Measurements from ENCODE around the gene LITAF.
"Not testable (repeated sequence)": the region's sequence is repeated elsewhere in the genome, so short reads cannot be mapped to it uniquely, and the experiment has no call there.

LITAF gene

DNA sequence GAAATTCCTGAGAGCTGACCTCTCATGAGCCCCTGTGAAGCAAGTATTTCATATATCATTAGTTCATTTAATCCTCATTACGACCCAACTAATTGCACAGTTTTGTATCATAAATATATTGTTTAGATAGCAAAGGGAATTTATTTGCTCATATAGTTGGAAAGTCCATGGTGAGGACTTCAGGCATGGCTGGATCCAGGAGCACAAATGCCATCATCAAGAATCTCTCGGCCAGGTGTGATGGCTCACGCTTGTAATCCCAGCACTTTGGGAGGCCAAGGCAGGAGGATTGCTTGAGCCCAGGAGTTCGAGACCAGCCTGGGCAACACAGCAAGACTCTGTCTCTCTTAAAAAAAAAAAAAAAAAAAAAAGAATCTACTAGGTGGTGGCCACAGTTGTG, 17.6 kb upstream of the LITAF start:
- not testable (repeated sequence) for ATAC-seq (replicated peaks; ENCODE audit: extremely low read depth, poor library complexity, severe bottlenecking)

DNA sequence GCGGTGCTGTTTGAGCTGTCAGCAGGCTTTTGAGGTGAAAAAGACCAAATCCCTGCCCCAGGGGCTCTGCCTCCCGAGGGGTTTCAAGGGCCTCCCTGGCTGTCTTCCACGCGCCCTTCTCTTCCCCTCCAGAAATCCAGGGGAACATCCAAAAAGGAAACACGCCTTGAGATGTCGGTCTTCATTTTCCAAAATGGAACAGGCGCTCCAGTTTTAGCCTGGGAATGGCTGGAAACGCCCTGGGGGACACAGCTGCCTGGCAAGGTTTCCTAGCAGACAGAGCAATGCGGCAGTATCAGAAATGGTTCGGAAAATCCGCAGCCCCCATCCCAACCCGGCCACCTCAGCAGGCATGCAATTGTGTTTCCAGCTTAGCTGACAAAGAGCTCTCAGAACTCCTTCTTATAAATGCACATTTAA, 16.6 kb upstream of the LITAF start:
- Mint-ChIP-seq H3K4me1 (peaks cover 5% of the 10 kb centered on the region), H3K9me3 (no peaks in the 10 kb centered on the region), H3K36me3 (ENCODE audit: insufficient read depth) (peaks cover 2% of the 10 kb centered on the region), H3K27ac (ENCODE audit: low read depth) (no peak overlapping the region), H3K4me3 (no peak overlapping the region), H3K27me3 (no peaks in the 10 kb centered on the region)
- no peak for DNase-seq (ENCODE audit: low spot score in 2 of 2)
- no peak for ATAC-seq (replicated peaks; ENCODE audit: extremely low read depth, poor library complexity, severe bottlenecking)

More for the DNA sequence above, 17.6 kb upstream of the LITAF start:
- not testable (repeated sequence) for H3K9me3 Mint-ChIP-seq; H3K36me3 Mint-ChIP-seq (ENCODE audit: insufficient read depth); DNase-seq (ENCODE audit: low spot score in 2 of 2); H3K4me1 Mint-ChIP-seq; H3K4me3 Mint-ChIP-seq; H3K27ac Mint-ChIP-seq (ENCODE audit: low read depth); H3K27me3 Mint-ChIP-seq

DNA sequence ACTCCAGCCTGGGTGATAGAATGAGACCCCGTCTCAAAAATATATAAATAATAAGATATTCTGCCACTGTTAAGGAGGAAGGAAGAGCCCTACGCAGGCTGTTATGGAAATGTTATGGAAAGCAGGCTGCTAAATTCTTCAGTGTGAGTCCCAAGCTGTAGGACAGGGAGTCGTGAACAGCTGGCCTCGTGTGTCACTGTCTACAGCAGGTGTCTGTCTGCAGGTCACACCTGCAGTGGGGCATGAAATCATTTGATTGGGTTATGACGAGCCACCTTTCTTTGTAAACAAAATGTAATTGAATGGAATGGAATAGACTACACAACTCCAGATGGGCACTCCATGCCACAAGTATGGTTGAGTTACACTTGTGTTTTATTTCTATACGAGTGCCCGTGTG, 15.6 kb upstream of the LITAF start:
- H3K27me3 Mint-ChIP-seq, result no peaks in the 10 kb centered on the region
- H3K9me3 Mint-ChIP-seq, result no peaks in the 10 kb centered on the region
- DNase-seq (ENCODE audit: low spot score in 2 of 2) (no peak), ATAC-seq (replicated peaks; ENCODE audit: extremely low read depth, poor library complexity, severe bottlenecking) (no peak)
- H3K4me1 Mint-ChIP-seq, result peaks cover 8% of the 10 kb centered on the region
- H3K27ac Mint-ChIP-seq (ENCODE audit: low read depth), result no peak overlapping the region
- peaks cover 2% of the 10 kb centered on the region for H3K36me3 Mint-ChIP-seq (ENCODE audit: insufficient read depth)
- no peak overlapping the region for H3K4me3 Mint-ChIP-seq

DNA sequence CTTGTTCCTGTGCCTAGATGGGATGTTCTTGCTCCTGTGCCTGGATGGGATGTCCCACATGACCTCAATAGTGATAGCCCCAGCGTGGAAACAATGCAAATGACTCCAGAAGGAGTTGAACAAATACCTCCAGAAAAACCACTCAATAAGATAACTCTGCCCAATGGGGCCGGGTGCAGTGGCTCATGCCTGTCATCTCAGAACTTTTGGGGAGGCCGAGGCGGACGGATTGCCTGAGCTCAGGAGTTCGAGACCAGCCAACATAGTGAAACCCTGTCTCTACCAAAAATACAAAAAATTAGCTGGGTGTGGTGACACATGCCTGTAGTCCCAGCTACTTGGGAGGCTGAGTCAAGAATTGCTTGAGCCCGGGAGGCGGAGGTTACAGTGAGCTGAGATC, 15.2 kb upstream of the LITAF start:
- H3K36me3 Mint-ChIP-seq (ENCODE audit: insufficient read depth), result peaks cover 2% of the 10 kb centered on the region
- DNase-seq (ENCODE audit: low spot score in 2 of 2) (no peak), ATAC-seq (replicated peaks; ENCODE audit: extremely low read depth, poor library complexity, severe bottlenecking) (no peak)
- H3K9me3 Mint-ChIP-seq, result no peaks in the 10 kb centered on the region
- no peak overlapping the region for H3K4me3 Mint-ChIP-seq
- no peaks in the 10 kb centered on the region for H3K27me3 Mint-ChIP-seq
- H3K4me1 Mint-ChIP-seq, result peaks cover 12% of the 10 kb centered on the region
- no peak overlapping the region for H3K27ac Mint-ChIP-seq (ENCODE audit: low read depth)

DNA sequence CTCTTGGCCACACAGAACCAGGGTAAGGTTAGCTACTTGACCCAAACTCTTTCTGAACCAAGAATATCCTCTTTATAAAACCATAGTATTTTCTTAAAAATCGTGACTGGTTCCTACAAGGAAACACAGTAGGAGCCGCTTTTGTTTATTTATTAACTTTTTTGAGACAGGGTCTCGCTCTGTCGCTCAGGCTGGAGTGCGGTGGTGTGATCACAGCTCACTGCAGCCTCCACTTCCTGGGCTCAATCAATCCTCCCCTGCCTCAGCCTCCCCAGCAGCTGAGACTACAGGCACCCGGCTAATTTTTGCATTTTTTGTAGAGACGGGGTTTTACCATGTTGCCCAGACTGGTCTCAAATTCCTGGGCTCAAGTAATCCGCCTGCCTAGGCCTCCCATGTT, 14.7 kb upstream of the LITAF start:
- H3K36me3 Mint-ChIP-seq (ENCODE audit: insufficient read depth), result peaks cover 2% of the 10 kb centered on the region
- no peak for DNase-seq (ENCODE audit: low spot score in 2 of 2)
- peaks cover 12% of the 10 kb centered on the region for H3K4me1 Mint-ChIP-seq
- ATAC-seq (replicated peaks; ENCODE audit: extremely low read depth, poor library complexity, severe bottlenecking), result no peak
- H3K9me3 Mint-ChIP-seq, result no peaks in the 10 kb centered on the region
- no peak overlapping the region for H3K4me3 Mint-ChIP-seq
- H3K27ac Mint-ChIP-seq (ENCODE audit: low read depth), result no peak overlapping the region
- no peaks in the 10 kb centered on the region for H3K27me3 Mint-ChIP-seq

DNA sequence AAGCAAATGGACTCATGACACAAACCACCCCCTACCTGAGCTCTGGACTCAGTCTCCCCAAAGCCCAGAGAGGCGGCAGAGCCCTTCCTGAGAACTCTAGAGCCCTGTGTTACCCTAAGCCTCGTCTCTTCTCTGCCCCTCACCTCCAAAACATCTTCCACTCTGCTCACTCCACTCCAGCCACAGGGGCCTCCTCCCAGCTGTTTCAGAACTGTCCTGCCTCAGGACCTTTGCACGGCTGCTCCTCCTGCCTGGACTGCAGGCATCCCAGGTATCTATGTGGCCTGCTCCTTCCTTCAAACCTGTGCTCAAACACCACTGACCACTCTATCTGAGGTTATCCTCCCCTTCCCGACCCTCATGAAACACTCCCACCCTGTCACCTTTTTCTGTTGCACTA, 12.9 kb upstream of the LITAF start:
- Mint-ChIP-seq H3K27me3 (no peaks in the 10 kb centered on the region), H3K27ac (ENCODE audit: low read depth) (no peak overlapping the region), H3K4me1 (peaks cover 12% of the 10 kb centered on the region), H3K4me3 (no peak overlapping the region), H3K9me3 (no peaks in the 10 kb centered on the region), H3K36me3 (ENCODE audit: insufficient read depth) (peaks cover 2% of the 10 kb centered on the region)
- ATAC-seq (replicated peaks; ENCODE audit: extremely low read depth, poor library complexity, severe bottlenecking), result no peak
- no peak for DNase-seq (ENCODE audit: low spot score in 2 of 2)

DNA sequence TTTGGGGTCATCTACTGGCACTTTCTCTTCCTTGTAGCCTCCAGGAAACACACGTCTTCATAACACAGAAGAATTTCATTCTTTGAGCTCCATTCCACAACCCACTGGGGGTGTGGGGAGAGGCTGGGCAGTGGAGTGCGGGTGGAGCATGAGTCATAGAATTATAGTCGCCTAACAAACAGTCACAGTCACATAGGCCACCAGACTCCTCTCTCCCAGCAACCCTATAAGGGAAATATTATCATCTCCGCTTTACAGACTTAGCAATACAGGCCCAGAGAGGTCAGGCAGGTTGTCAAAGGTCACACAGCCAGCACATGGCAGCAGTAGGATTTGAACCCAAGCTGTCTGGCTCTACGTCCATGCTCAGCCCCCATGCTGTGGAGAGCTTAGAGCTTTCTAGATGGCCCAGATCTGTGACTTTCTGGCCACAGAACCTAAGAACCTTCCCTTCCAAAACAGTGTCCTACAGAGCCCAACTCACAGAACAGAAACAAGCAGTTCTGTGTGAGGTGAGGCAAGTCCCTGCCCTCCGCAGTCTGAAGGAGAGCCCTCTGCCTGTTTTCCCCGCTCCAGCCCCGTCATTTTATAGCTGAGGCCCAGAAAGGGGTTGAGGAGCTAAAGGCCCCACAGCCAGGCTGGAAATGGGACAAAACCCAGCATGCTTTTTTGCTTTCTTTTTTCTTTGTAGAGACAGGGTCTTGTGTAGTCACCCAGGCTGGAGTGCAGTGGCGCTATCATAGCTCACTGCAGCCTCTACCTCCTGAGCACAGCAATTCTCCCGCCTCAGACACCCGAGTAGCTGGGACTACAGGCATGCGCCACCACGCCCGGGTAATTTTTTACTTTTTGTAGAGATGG, 10.7 kb upstream of the LITAF start:
- Mint-ChIP-seq H3K4me1 (peaks cover 12% of the 10 kb centered on the region), H3K27me3 (no peaks in the 10 kb centered on the region), H3K36me3 (ENCODE audit: insufficient read depth) (no peaks in the 10 kb centered on the region), H3K4me3 (no peak overlapping the region), H3K27ac (ENCODE audit: low read depth) (no peak overlapping the region), H3K9me3 (no peaks in the 10 kb centered on the region)
- no peak for DNase-seq (ENCODE audit: low spot score in 2 of 2)
- ATAC-seq (replicated peaks; ENCODE audit: extremely low read depth, poor library complexity, severe bottlenecking), result peak; percentile 14

DNA sequence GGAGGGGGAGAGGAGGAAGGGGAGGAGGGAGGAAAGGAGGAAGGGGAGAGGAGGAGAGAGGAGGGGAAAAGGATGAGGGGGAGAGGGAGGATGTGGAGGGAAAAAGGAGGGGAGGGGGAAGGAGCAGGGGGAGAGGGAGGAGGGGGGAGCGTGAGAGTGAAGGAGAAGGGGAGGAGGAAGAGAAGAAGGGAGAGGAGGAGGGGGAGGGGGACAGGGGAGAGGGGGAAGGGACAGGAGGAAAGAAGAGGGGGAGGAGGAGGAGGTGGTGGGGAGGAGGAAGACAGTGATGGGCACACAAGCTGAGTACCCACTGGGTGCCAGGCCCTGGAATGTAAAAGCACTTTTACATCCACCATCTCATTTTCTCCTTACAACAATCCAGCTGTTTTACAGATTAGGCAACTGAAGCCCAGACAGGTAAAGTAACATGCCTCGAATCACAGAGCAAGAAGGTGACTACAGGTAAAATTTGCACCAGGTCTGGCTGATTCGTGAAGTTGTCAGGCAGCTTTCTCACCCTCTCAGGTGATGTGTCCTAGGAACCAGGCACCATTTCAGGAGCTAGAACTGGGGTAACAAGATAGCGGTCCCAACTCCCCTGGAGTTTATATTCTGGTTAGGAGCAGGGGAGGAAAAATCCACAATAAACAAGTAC, 10.0 kb upstream of the LITAF start:
- no peak for ATAC-seq (replicated peaks; ENCODE audit: extremely low read depth, poor library complexity, severe bottlenecking)
- DNase-seq (ENCODE audit: low spot score in 2 of 2), result no peak
- no peak overlapping the region for H3K27ac Mint-ChIP-seq (ENCODE audit: low read depth)
- no peak overlapping the region for H3K4me3 Mint-ChIP-seq
- H3K36me3 Mint-ChIP-seq (ENCODE audit: insufficient read depth), result no peaks in the 10 kb centered on the region
- H3K4me1 Mint-ChIP-seq, result peaks cover 12% of the 10 kb centered on the region
- H3K27me3 Mint-ChIP-seq, result no peaks in the 10 kb centered on the region
- no peaks in the 10 kb centered on the region for H3K9me3 Mint-ChIP-seq

DNA sequence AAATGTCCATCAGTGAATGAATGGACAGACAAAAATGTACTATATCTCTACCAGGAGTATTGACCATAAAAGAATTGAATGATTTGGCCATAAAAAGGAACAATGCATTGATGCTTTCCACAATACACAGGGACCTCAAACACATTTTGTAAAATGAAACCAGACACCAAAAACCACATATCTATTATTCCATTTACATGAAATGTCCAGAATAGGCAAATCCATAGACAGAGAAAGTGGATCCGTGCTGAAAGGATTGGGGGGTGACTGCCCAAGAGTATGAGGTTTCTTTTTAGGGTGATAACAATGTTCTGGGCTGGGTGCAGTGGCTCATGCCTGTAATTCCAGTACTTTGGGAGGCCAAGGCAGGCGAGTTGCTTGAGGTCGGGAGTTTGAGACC, 6.9 kb upstream of the LITAF start:
- Mint-ChIP-seq H3K4me3 (no peak overlapping the region), H3K4me1 (peaks cover 12% of the 10 kb centered on the region), H3K27me3 (no peaks in the 10 kb centered on the region), H3K9me3 (no peaks in the 10 kb centered on the region), H3K36me3 (ENCODE audit: insufficient read depth) (peaks cover 5% of the 10 kb centered on the region), H3K27ac (ENCODE audit: low read depth) (no peak overlapping the region)
- DNase-seq (ENCODE audit: low spot score in 2 of 2) (no peak), ATAC-seq (replicated peaks; ENCODE audit: extremely low read depth, poor library complexity, severe bottlenecking) (no peak)

DNA sequence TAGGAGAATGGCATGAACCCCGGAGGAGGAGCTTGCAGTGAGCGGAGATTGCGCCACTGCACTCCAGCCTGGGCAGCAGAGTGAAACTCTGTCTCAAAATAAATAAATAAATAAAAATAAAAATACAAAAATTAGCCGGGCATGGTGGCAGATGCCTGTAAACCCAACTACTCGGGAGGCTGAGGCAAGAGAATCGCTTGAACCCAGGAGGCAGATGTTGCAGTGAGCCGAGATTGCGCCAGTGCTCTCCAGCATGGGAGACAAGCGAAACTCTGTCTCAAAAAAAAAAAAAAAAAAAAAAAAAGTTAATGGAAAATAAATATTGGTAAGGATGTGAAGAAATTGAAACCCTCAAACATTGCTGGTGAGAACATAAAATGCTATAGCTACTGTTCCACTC, 6.4 kb upstream of the LITAF start:
- not testable (repeated sequence) for H3K36me3 Mint-ChIP-seq (ENCODE audit: insufficient read depth); H3K4me3 Mint-ChIP-seq; H3K9me3 Mint-ChIP-seq; DNase-seq (ENCODE audit: low spot score in 2 of 2); H3K27me3 Mint-ChIP-seq; H3K27ac Mint-ChIP-seq (ENCODE audit: low read depth); ATAC-seq (replicated peaks; ENCODE audit: extremely low read depth, poor library complexity, severe bottlenecking)
- H3K4me1 Mint-ChIP-seq, result peaks cover 17% of the 10 kb centered on the region

DNA sequence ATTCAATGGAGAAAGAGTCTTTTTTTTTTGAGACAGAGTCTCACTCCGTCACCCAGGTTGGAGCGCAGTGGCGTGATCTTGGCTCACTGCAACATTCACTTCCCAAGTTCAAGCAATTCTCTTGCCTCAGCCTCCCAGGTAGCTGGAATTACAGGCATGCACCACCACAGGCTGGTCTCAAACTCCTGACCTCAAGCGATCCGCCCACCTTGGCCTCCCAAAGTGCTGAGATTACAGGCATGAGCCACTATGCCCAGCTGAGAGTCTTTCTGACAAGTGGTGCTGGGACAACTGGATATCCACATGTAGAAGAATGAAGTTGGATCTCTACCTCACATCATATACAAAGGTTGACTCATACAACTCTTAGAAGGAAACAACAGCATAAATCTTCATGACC, 4.9 kb upstream of the LITAF start:
- H3K27ac Mint-ChIP-seq (ENCODE audit: low read depth); H3K4me3 Mint-ChIP-seq; ATAC-seq (replicated peaks; ENCODE audit: extremely low read depth, poor library complexity, severe bottlenecking); DNase-seq (ENCODE audit: low spot score in 2 of 2); H3K9me3 Mint-ChIP-seq; H3K27me3 Mint-ChIP-seq: not testable (repeated sequence)
- Mint-ChIP-seq H3K36me3 (ENCODE audit: insufficient read depth) (peaks cover 11% of the 10 kb centered on the region), H3K4me1 (peaks cover 21% of the 10 kb centered on the region)

DNA sequence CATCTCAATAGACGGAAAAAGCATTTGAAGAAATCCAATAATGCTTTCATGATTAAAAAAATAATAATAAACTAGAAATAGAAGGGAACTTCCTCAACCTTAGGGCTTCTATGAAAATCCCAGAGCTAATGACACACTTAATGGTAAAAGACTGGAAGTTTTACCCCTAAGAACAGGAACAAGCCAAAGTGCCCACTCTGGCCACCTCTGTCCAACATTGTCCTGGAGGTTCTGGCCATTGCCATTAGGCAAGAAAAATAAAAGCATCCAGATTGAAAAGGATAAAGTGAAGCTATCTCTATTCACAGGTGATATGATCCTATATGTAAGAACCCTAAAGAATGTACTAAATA, 2.5 kb upstream of the LITAF start:
- Mint-ChIP-seq H3K27ac (ENCODE audit: low read depth) (no peak overlapping the region), H3K4me1 (peaks cover 27% of the 10 kb centered on the region), H3K4me3 (peak overlapping the region; percentile 28), H3K9me3 (no peaks in the 10 kb centered on the region), H3K36me3 (ENCODE audit: insufficient read depth) (peaks cover 21% of the 10 kb centered on the region), H3K27me3 (no peaks in the 10 kb centered on the region)
- no peak for ATAC-seq (replicated peaks; ENCODE audit: extremely low read depth, poor library complexity, severe bottlenecking)
- DNase-seq (ENCODE audit: low spot score in 2 of 2), result no peak
